HepG2 (cell line): ENCODE measurements around the gene ZSCAN31. TPM values are rescaled to one million over a fixed set of nuclear protein-coding genes. Genes with fewer than 3 reads are reported as not detected.

Source experiments
- CEBPG ChIP-seq: IDR thresholded peaks from 2 replicates; pipeline ENCODE4 v1.6.1; 2016
- HNRNPUL1 ChIP-seq: fragments of 200-400 bp; formaldehyde crosslinking; IDR thresholded peaks from 2 replicates; pipeline ENCODE4 v1.6.1; 2017; ENCODE audit warnings: low read depth, mild to moderate bottlenecking, low read length, moderate library complexity
- KDM4B ChIP-seq: sonication (generic); formaldehyde crosslinking; IDR thresholded peaks from 2 replicates; pipeline ENCODE4 v1.4.0; 2020; ENCODE audit warnings: missing genetic modification reagents
- MATR3 ChIP-seq: sonication (generic); formaldehyde crosslinking; IDR thresholded peaks from 2 replicates; pipeline ENCODE4 v1.4.0; 2020; ENCODE audit warnings: missing genetic modification reagents
- NFYB ChIP-seq: sonication (generic); formaldehyde crosslinking; IDR thresholded peaks from 2 replicates; pipeline ENCODE4 v1.4.0; 2020; ENCODE audit warnings: missing genetic modification reagents
- PCBP2 ChIP-seq: fragments of 200-400 bp; formaldehyde crosslinking; optimal IDR thresholded peaks from 2 replicates; pipeline ENCODE3; 2018; ENCODE audit warnings: low read length, low read depth; ENCODE audit not compliant: poor library complexity, severe bottlenecking
- ZBTB20 ChIP-seq: sonication (generic); formaldehyde crosslinking; IDR thresholded peaks from 2 replicates; pipeline ENCODE4 v1.8.1; 2023; ENCODE audit warnings: missing genetic modification reagents, low read depth, mild to moderate bottlenecking, borderline replicate concordance
- ZBTB42 ChIP-seq: sonication (generic); formaldehyde crosslinking; IDR thresholded peaks from 2 replicates; pipeline ENCODE4 v1.5.0; 2020; ENCODE audit warnings: mild to moderate bottlenecking, missing genetic modification reagents
- ZC3H13 ChIP-seq: sonication (generic); formaldehyde crosslinking; IDR thresholded peaks from 2 replicates; pipeline ENCODE4 v1.8.1; 2023; ENCODE audit warnings: mild to moderate bottlenecking, missing genetic modification reagents, moderate library complexity
- ZNF256 ChIP-seq: sonication (generic); formaldehyde crosslinking; conservative IDR thresholded peaks from 2 replicates; pipeline ENCODE4 v1.4.0; 2020; ENCODE audit warnings: missing genetic modification reagents
- ZNF326 ChIP-seq: sonication (generic); formaldehyde crosslinking; IDR thresholded peaks from 2 replicates; pipeline ENCODE4 v1.4.0; 2020; ENCODE audit warnings: missing genetic modification reagents, borderline replicate concordance
- ZNF367 ChIP-seq: sonication (generic); formaldehyde crosslinking; IDR thresholded peaks from 2 replicates; pipeline ENCODE4 v1.4.0; 2020; ENCODE audit warnings: missing genetic modification reagents, borderline replicate concordance
- ZNF558 ChIP-seq: sonication (generic); formaldehyde crosslinking; IDR thresholded peaks from 2 replicates; pipeline ENCODE4 v1.9.0; 2022; ENCODE audit warnings: mild to moderate bottlenecking, missing genetic modification reagents, borderline replicate concordance
- ZNF615 ChIP-seq: sonication (generic); formaldehyde crosslinking; IDR thresholded peaks from 2 replicates; pipeline ENCODE4 v1.5.0; 2020; ENCODE audit warnings: mild to moderate bottlenecking, missing genetic modification reagents, borderline replicate concordance
- polyA plus RNA-seq, 8 experiments: library from polyadenylated mRNA; depleted of rRNA in 3 of 8; stranded (reverse) in 7 of 8; unstranded in 1 of 8; fragments of >200 nt; fragmentation: Illumina TruSeq in 4 of 8; extraction: Trizol in 4 of 8; gene quantifications; 2 replicates each; pipeline versions ENCODE4 v1.2.1 to v1.2.3, GENCODE V29; 2011 to 2016; ENCODE audit warnings: low read depth in 4 of 8, missing spikeins in 1 of 8, mixed read lengths in 1 of 8; ENCODE audit not compliant: insufficient read depth in 1 of 8
- total RNA-seq, 5 experiments: library from RNA; depleted of rRNA; stranded (reverse); fragments of >200 nt; fragmentation: Illumina TruSeq; extraction: Trizol; gene quantifications; 2 replicates each; pipeline ENCODE4 v1.2.3, GENCODE V29; 2016; ENCODE audit warnings: low read depth in 1 of 5
- TF ChIP-seq, protein P1 (sequence below): sonication (generic); formaldehyde crosslinking; IDR thresholded peaks from one replicate; pipeline ENCODE4 v1.5.1; 2020; ENCODE audit warnings: mild to moderate bottlenecking, missing genetic modification reagents; ENCODE audit errors: not compliant biosample characterization
- TF ChIP-seq, protein P2 (sequence below): sonication (generic); formaldehyde crosslinking; conservative IDR thresholded peaks from 2 replicates; pipeline ENCODE4 v1.8.1; 2023; ENCODE audit warnings: missing genetic modification reagents
- TF ChIP-seq, protein P3 (sequence below): sonication (generic); formaldehyde crosslinking; IDR thresholded peaks from 2 replicates; pipeline ENCODE4 v1.5.0; 2020; ENCODE audit warnings: missing genetic modification reagents

Gene ZSCAN31
- total and polyA plus RNA-seq, 2 of the 13 experiments (the other 11 are each of a cell fraction or from before 2014, with no cell fraction given), result 5.3 to 6.2 TPM

- TF ChIP-seq, protein P1, sequence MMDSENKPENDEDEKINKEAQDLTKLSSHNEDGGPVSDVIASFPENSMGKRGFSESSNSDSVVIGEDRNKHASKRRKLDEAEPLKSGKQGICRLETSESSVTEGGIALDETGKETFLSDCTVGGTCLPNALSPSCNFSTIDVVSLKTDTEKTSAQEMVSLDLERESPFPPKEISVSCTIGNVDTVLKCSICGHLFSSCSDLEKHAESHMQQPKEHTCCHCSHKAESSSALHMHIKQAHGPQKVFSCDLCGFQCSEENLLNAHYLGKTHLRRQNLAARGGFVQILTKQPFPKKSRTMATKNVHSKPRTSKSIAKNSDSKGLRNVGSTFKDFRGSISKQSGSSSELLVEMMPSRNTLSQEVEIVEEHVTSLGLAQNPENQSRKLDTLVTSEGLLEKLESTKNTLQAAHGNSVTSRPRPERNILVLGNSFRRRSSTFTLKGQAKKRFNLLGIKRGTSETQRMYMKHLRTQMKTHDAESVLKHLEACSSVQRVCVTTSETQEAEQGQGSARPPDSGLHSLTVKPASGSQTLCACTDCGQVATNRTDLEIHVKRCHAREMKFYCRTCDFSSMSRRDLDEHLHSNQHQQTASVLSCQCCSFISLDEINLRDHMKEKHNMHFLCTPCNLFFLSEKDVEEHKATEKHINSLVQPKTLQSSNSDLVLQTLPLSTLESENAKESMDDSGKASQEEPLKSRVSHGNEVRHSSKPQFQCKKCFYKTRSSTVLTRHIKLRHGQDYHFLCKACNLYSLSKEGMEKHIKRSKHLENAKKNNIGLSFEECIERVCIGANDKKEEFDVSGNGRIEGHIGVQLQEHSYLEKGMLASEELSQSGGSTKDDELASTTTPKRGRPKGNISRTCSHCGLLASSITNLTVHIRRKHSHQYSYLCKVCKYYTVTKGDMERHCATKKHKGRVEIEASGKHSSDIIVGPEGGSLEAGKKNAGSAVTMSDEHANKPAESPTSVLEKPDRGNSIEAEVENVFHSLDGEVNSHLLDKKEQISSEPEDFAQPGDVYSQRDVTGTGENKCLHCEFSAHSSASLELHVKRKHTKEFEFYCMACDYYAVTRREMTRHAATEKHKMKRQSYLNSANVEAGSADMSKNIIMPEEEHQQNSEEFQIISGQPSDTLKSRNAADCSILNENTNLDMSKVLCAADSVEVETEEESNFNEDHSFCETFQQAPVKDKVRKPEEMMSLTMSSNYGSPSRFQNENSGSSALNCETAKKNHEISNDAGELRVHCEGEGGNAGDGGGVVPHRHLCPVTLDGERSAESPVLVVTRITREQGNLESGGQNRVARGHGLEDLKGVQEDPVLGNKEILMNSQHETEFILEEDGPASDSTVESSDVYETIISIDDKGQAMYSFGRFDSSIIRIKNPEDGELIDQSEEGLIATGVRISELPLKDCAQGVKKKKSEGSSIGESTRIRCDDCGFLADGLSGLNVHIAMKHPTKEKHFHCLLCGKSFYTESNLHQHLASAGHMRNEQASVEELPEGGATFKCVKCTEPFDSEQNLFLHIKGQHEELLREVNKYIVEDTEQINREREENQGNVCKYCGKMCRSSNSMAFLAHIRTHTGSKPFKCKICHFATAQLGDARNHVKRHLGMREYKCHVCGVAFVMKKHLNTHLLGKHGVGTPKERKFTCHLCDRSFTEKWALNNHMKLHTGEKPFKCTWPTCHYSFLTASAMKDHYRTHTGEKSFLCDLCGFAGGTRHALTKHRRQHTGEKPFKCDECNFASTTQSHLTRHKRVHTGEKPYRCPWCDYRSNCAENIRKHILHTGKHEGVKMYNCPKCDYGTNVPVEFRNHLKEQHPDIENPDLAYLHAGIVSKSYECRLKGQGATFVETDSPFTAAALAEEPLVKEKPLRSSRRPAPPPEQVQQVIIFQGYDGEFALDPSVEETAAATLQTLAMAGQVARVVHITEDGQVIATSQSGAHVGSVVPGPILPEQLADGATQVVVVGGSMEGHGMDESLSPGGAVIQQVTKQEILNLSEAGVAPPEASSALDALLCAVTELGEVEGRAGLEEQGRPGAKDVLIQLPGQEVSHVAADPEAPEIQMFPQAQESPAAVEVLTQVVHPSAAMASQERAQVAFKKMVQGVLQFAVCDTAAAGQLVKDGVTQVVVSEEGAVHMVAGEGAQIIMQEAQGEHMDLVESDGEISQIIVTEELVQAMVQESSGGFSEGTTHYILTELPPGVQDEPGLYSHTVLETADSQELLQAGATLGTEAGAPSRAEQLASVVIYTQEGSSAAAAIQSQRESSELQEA (CRISPR knock-in tag), result peak; percentile 71
- TF ChIP-seq HNRNPUL1 (no peak), ZNF367 (CRISPR knock-in tag) (no peak), MATR3 (CRISPR knock-in tag) (no peak), CEBPG (CRISPR knock-in tag) (no peak), ZNF558 (CRISPR knock-in tag) (0 out of 2 replicates have a peak, but pooled peaks have one; percentile 49), ZNF256 (CRISPR knock-in tag) (no peak; the same call in 1 of the 2 replicates), NFYB (CRISPR knock-in tag) (peak; percentile 87), PCBP2 (no peak), KDM4B (CRISPR knock-in tag) (no peak; the same call in 1 of the 2 replicates), ZNF615 (0 out of 2 replicates have a peak, but pooled peaks have one; percentile 39), ZC3H13 (0 out of 2 replicates have a peak, but pooled peaks have one; percentile 83), ZNF326 (CRISPR knock-in tag) (no peak), ZBTB20 (CRISPR knock-in tag) (peak; percentile 83; the same call in 1 of the 2 replicates), ZBTB42 (peak; percentile 89; the same call in 1 of the 2 replicates)
- TF ChIP-seq, protein P2, sequence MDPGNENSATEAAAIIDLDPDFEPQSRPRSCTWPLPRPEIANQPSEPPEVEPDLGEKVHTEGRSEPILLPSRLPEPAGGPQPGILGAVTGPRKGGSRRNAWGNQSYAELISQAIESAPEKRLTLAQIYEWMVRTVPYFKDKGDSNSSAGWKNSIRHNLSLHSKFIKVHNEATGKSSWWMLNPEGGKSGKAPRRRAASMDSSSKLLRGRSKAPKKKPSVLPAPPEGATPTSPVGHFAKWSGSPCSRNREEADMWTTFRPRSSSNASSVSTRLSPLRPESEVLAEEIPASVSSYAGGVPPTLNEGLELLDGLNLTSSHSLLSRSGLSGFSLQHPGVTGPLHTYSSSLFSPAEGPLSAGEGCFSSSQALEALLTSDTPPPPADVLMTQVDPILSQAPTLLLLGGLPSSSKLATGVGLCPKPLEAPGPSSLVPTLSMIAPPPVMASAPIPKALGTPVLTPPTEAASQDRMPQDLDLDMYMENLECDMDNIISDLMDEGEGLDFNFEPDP, result no peak
- TF ChIP-seq, protein P3, sequence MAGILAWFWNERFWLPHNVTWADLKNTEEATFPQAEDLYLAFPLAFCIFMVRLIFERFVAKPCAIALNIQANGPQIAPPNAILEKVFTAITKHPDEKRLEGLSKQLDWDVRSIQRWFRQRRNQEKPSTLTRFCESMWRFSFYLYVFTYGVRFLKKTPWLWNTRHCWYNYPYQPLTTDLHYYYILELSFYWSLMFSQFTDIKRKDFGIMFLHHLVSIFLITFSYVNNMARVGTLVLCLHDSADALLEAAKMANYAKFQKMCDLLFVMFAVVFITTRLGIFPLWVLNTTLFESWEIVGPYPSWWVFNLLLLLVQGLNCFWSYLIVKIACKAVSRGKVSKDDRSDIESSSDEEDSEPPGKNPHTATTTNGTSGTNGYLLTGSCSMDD, result no peak
Observed at GRCh38 chr6:28335564-28336283, at the start of gene ZSCAN31 (continued).
